ENCODE measurements around the gene MYL6.

- no peak for TF ChIP-seq CTCF (IDR thresholded peaks at IDR 0.05)
- TF ChIP-seq POLR2A (IDR thresholded peaks at IDR 0.05): no peak
- TF ChIP-seq POLR2AphosphoS5 (IDR thresholded peaks at IDR 0.05): no peak
- no peak for TF ChIP-seq EP300 (IDR thresholded peaks at IDR 0.05)
These were observed 12.9 kb upstream of the MYL6 start for GRCh38 chr12:56145217-56145616.

Data from stomach (tissue), 4 donors.